ENCODE data around the gene FZD4.

Gene FZD4

GRCh38 chr11:86906198-86906597 is 49.0 kb downstream of the FZD4 start:
- DNase-seq, result no peak

GRCh38 chr11:86905252-86905651 is 49.9 kb downstream of the FZD4 start:
- no peak for DNase-seq

- DNase-seq, result no peak
Measured at GRCh38 chr11:86904001-86904400, 51.2 kb downstream of the FZD4 start.

- no peak for DNase-seq
Measured at GRCh38 chr11:86902345-86902744, 52.9 kb downstream of the FZD4 start.

- DNase-seq, result no peak
Measured at GRCh38 chr11:86901599-86901998, 53.6 kb downstream of the FZD4 start.

GRCh38 chr11:86900162-86900561 is 55.0 kb downstream of the FZD4 start:
- no peak for DNase-seq

GRCh38 chr11:86898689-86899088 is 56.5 kb downstream of the FZD4 start:
- no peak for DNase-seq

GRCh38 chr11:86896441-86896841 is 58.8 kb downstream of the FZD4 start:
- DNase-seq, result peak; percentile 21

Data from NCI-H2171 treated with DMSO at 0.1 percent for 48 hours (cell line).